Brain microvascular endothelial cell (primary cell): Measurements from ENCODE around the gene PELI2.

ENCODE experiments used
- DNase-seq: peaks from one replicate; pipeline ENCODE4 v3.0.0-alpha.2; 2020
- H3K27ac ChIP-seq: fragments of 250-450 bp; sonication (Bioruptor Pico); 2 replicates; pipeline ENCODE4 v1.5.1; 2020; ENCODE audit warnings: mild to moderate bottlenecking, moderate library complexity
- H3K27me3 ChIP-seq: fragments of 250-450 bp; sonication (Bioruptor Pico); replicated peaks from 2 replicates; pipeline ENCODE4 v1.5.1; 2020; ENCODE audit warnings: mild to moderate bottlenecking
- H3K36me3 ChIP-seq: fragments of 250-450 bp; sonication (Bioruptor Pico); replicated peaks from 2 replicates; pipeline ENCODE4 v1.5.1; 2020; ENCODE audit warnings: mild to moderate bottlenecking
- H3K4me3 ChIP-seq: 2 replicates; pipeline ENCODE4 v1.5.1; 2011; ENCODE audit warnings: low read depth, mild to moderate bottlenecking, control low read depth, low read length, moderate library complexity
- CTCF ChIP-seq: IDR thresholded peaks from 2 replicates; pipeline ENCODE4 v1.5.1; 2011; ENCODE audit warnings: low read depth, mild to moderate bottlenecking, moderate library complexity, low read length, control low read depth, inconsistent platforms; ENCODE audit errors: missing control alignments
- in situ Hi-C: cut with HindIII; loops from 2 replicates; pipeline ENCODE4 v1.10.0; 2017; ENCODE audit warnings: low sequenced_read_pairs, low pct_ligation_motif_present

The PELI2 gene

GRCh38 chr14:56247495-56248200 lies 129.4 kb downstream of the PELI2 start:
- no peaks in the 10 kb centered on the region for H3K36me3 ChIP-seq
- H3K27ac ChIP-seq, result no peak overlapping the region
- no peaks in the 10 kb centered on the region for H3K27me3 ChIP-seq
- no peak overlapping the region for H3K4me3 ChIP-seq
- peak; percentile 36 for TF ChIP-seq CTCF
- no peak for DNase-seq
- in situ Hi-C loops, result no loop called here

GRCh38 chr14:56248442-56248841 lies 130.2 kb downstream of the PELI2 start:
- no peak for DNase-seq
- no peak for TF ChIP-seq CTCF
- no peak overlapping the region for H3K27ac ChIP-seq
- no peak overlapping the region for H3K4me3 ChIP-seq
- H3K36me3 ChIP-seq, result no peaks in the 10 kb centered on the region
- no peaks in the 10 kb centered on the region for H3K27me3 ChIP-seq
- in situ Hi-C loops, result no loop called here

GRCh38 chr14:56261046-56261445 lies 142.8 kb downstream of the PELI2 start:
- TF ChIP-seq CTCF, result no peak
- Histone ChIP-seq H3K27me3 (no peaks in the 10 kb centered on the region), H3K27ac (no peak overlapping the region), H3K4me3 (no peak overlapping the region), H3K36me3 (no peaks in the 10 kb centered on the region)
- in situ Hi-C loops, result no loop called here
- no peak for DNase-seq

GRCh38 chr14:56262530-56262929 lies 144.3 kb downstream of the PELI2 start:
- in situ Hi-C loops, result no loop called here

GRCh38 chr14:56268039-56268438 lies 149.8 kb downstream of the PELI2 start:
- no peaks in the 10 kb centered on the region for H3K36me3 ChIP-seq
- H3K4me3 ChIP-seq, result no peak overlapping the region
- H3K27ac ChIP-seq, result peak overlapping the region; percentile 48
- H3K27me3 ChIP-seq, result no peaks in the 10 kb centered on the region
- DNase-seq, result no peak
- no peak for TF ChIP-seq CTCF
- in situ Hi-C loops, result no loop called here

More at GRCh38 chr14:56262530-56262929, 144.3 kb downstream of the PELI2 start:
- no peaks in the 10 kb centered on the region for H3K36me3 ChIP-seq
- H3K4me3 ChIP-seq, result no peak overlapping the region
- TF ChIP-seq CTCF, result no peak
- DNase-seq, result no peak
- no peaks in the 10 kb centered on the region for H3K27me3 ChIP-seq
- no peak overlapping the region for H3K27ac ChIP-seq

- H3K4me3 ChIP-seq, result no peak overlapping the region
- DNase-seq, result peak; percentile 72
- no peaks in the 10 kb centered on the region for H3K27me3 ChIP-seq
- in situ Hi-C loops, result no loop called here
- TF ChIP-seq CTCF, result no peak
- peak overlapping the region; percentile 48 for H3K27ac ChIP-seq
- H3K36me3 ChIP-seq, result no peaks in the 10 kb centered on the region
Measured at GRCh38 chr14:56268673-56269072, 150.5 kb downstream of the PELI2 start.
